CD14-positive monocyte (primary cell): ENCODE results near the gene ZNF598. TPM values are rescaled to one million over a fixed set of nuclear protein-coding genes. Genes with fewer than 3 reads are reported as not detected.

Source experiments
- DNase-seq, 3 donors: peaks; one replicate each; pipeline ENCODE4 v3.0.0-alpha.2; 2011 to 2022
- H2AFZ ChIP-seq: 2 replicates; pipeline ENCODE4 v1.6.0; 2012; ENCODE audit warnings: mild to moderate bottlenecking, low read depth, low read length, inconsistent platforms; ENCODE audit not compliant: insufficient read depth, poor library complexity, severe bottlenecking
- H3K27ac ChIP-seq, 2 donors: 1 replicate in 1 of 2; 2 replicates in 1 of 2; pipeline ENCODE4 v1.5.1; 2012 to 2013; ENCODE audit warnings: low read length in 2 of 2, control low read depth in 1 of 2, inconsistent platforms in 1 of 2, low read depth in 1 of 2, mild to moderate bottlenecking in 1 of 2
- H3K27me3 ChIP-seq, 2 donors: one replicate each; pipeline versions ENCODE4 v1.6.0 to v1.6.1; 2011 to 2013; ENCODE audit warnings: low read length in 2 of 2; ENCODE audit not compliant: control insufficient read depth in 2 of 2, insufficient read depth in 2 of 2
- H3K36me3 ChIP-seq, 2 donors: replicated peaks in 1 of 2; 1 replicate in 1 of 2; 2 replicates in 1 of 2; pipeline versions ENCODE4 v1.5.1 to v1.6.1; 2012 to 2013; ENCODE audit warnings: low read length in 2 of 2, control low read depth in 1 of 2, inconsistent platforms in 1 of 2, mild to moderate bottlenecking in 1 of 2; ENCODE audit not compliant: insufficient read depth in 2 of 2, control insufficient read depth in 1 of 2
- H3K4me1 ChIP-seq, 2 donors: 1 replicate in 1 of 2; 2 replicates in 1 of 2; pipeline versions ENCODE4 v1.5.1 to v1.6.1; 2012 to 2013; ENCODE audit warnings: low read length in 2 of 2, control low read depth in 1 of 2, inconsistent platforms in 1 of 2, mild to moderate bottlenecking in 1 of 2, moderate library complexity in 1 of 2; ENCODE audit not compliant: insufficient read depth in 2 of 2, control insufficient read depth in 1 of 2
- H3K4me2 ChIP-seq: replicated peaks from 2 replicates; pipeline ENCODE3; 2012; ENCODE audit warnings: low read length, moderate library complexity, mild to moderate bottlenecking; ENCODE audit not compliant: poor library complexity, severe bottlenecking; ENCODE audit errors: extremely low read depth
- H3K4me3 ChIP-seq, 3 experiments: fragments of 200-600 bp in 1 of 3; sonication (generic) in 1 of 3; replicated peaks in 1 of 3; 1 replicate in 2 of 3; 2 replicates in 1 of 3; pipeline ENCODE4 v1.5.1; 2011 to 2013; ENCODE audit warnings: low read length in 3 of 3, mild to moderate bottlenecking in 3 of 3, control low read depth in 2 of 3, low read depth in 2 of 3, inconsistent platforms in 1 of 3, moderate library complexity in 1 of 3
- H3K79me2 ChIP-seq: 2 replicates; pipeline ENCODE4 v1.6.0; 2012; ENCODE audit warnings: mild to moderate bottlenecking, control low read depth, inconsistent platforms, low read length, moderate library complexity; ENCODE audit not compliant: insufficient read depth
- H3K9ac ChIP-seq: 2 replicates; pipeline ENCODE4 v1.6.0; 2017; ENCODE audit warnings: low read length, mild to moderate bottlenecking; ENCODE audit not compliant: insufficient read depth, poor library complexity, severe bottlenecking
- H3K9me3 ChIP-seq, 2 donors: replicated peaks in 1 of 2; 1 replicate in 1 of 2; 2 replicates in 1 of 2; pipeline versions ENCODE4 v1.5.1 to v1.6.1; 2012 to 2013; ENCODE audit warnings: low read length in 2 of 2, control low read depth in 1 of 2; ENCODE audit not compliant: control insufficient read depth in 1 of 2, insufficient read depth in 1 of 2
- H4K20me1 ChIP-seq: 2 replicates; pipeline ENCODE4 v1.6.0; 2012; ENCODE audit warnings: mild to moderate bottlenecking, low read length, control low read depth, moderate library complexity; ENCODE audit not compliant: insufficient read depth
- H3K27ac Mint-ChIP-seq, 7 donors: one replicate each; pipeline ENCODE4 v1.8.0; 2020; ENCODE audit warnings: mild to moderate bottlenecking in 7 of 7, mixed read lengths in 7 of 7, moderate library complexity in 6 of 7, inconsistent platforms in 2 of 7
- H3K27me3 Mint-ChIP-seq, 3 donors: one replicate each; pipeline ENCODE4 v1.8.0; 2021 to 2022; ENCODE audit warnings: low read depth in 3 of 3, mild to moderate bottlenecking in 3 of 3, mixed read lengths in 3 of 3, moderate library complexity in 3 of 3, inconsistent platforms in 1 of 3
- H3K36me3 Mint-ChIP-seq, 2 donors: one replicate each; pipeline ENCODE4 v1.8.0; 2020; ENCODE audit warnings: mixed read lengths in 2 of 2, inconsistent platforms in 1 of 2, mild to moderate bottlenecking in 1 of 2
- H3K4me1 Mint-ChIP-seq: one replicate; pipeline ENCODE4 v1.8.0; 2020; ENCODE audit warnings: mild to moderate bottlenecking, mixed read lengths
- H3K4me3 Mint-ChIP-seq, 2 donors: one replicate each; pipeline ENCODE4 v1.8.0; 2020; ENCODE audit warnings: mild to moderate bottlenecking in 2 of 2, mixed read lengths in 2 of 2, moderate library complexity in 1 of 2
- H3K9me3 Mint-ChIP-seq, 7 donors: one replicate each; pipeline ENCODE4 v1.8.0; 2020 to 2022; ENCODE audit warnings: mixed read lengths in 7 of 7, mild to moderate bottlenecking in 6 of 7, moderate library complexity in 6 of 7, inconsistent platforms in 2 of 7
- CTCF ChIP-seq: fragments of 200-600 bp; IDR thresholded peaks from one replicate; pipeline ENCODE4 v1.8.0; 2022; ENCODE audit warnings: antibody characterized with exemption, mild to moderate bottlenecking
- WGBS: methylation state at CpG from one replicate; pipeline ENCODE4 v1.1.5; 2013; ENCODE audit warnings: missing lambda C conversion rate; ENCODE audit not compliant: insufficient coverage; 5-methylcytosine and 5-hydroxymethylcytosine counted together
- intact Hi-C, 2 donors: fragments of 100-400 bp; cut with micrococcal nuclease; formaldehyde crosslinking; loops; one replicate each; pipeline versions ENCODE4 v1.15.0 to v1.15.1; 2023
- polyA plus RNA-seq, 3 donors: library from polyadenylated mRNA; depleted of rRNA in 1 of 3; unstranded in 2 of 3; stranded (reverse) in 1 of 3; fragments of 300-500 nt in 2 of 3; fragments of >200 nt in 1 of 3; fragmentation: Illumina TruSeq in 2 of 3; gene quantifications; 1 replicate in 2 of 3; 2 replicates in 1 of 3; pipeline ENCODE4 v1.2.3, GENCODE V29; 2012 to 2021

The ZNF598 gene
- polyA plus RNA-seq, 3 donors = 1.4 to 42.1 (median 1.5) TPM

- Histone ChIP-seq H2AFZ (peak overlapping the region; percentile 90), H3K4me1 (peaks cover 20 to 28% of the 10 kb centered on the region in 2 donors), H3K27ac (peak overlapping the region in 1 of 2 donors; percentile 73), H3K4me3 (peak overlapping the region; percentile 52 to 87 (median 55)), H4K20me1 (peaks cover 4% of the 10 kb centered on the region), H3K36me3 (peaks cover 12 to 18% of the 10 kb centered on the region in 2 donors), H3K4me2 (peak overlapping the region; percentile 99), H3K9ac (peak overlapping the region; percentile 74), H3K27me3 (peaks cover 34 to 54% of the 10 kb centered on the region in 2 donors), H3K9me3 (peaks cover 0 to 24% of the 10 kb centered on the region in 2 donors), H3K79me2 (no peaks in the 10 kb centered on the region)
- TF ChIP-seq CTCF = no peak
- WGBS = 13% methylated on average over 55 of the region's 58 CpGs
- Mint-ChIP-seq H3K4me3 (peak overlapping the region; percentile 75 to 87), H3K27ac (peak overlapping the region in 3 of 7 donors; percentile 35 to 81 (median 70)), H3K27me3 (peaks cover 57 to 63% (median 59%) of the 10 kb centered on the region in 3 donors), H3K36me3 (peaks cover 30 to 35% of the 10 kb centered on the region in 2 donors), H3K4me1 (peaks cover 18% of the 10 kb centered on the region), H3K9me3 (peaks cover 0 to 19% (median 10%) of the 10 kb centered on the region in 7 donors)
- DNase-seq = no peak
- intact Hi-C loops = no loop called here
Measured at GRCh38 chr16:1984347-1985225, 25.0 kb downstream of the ZNF598 start.

DNA sequence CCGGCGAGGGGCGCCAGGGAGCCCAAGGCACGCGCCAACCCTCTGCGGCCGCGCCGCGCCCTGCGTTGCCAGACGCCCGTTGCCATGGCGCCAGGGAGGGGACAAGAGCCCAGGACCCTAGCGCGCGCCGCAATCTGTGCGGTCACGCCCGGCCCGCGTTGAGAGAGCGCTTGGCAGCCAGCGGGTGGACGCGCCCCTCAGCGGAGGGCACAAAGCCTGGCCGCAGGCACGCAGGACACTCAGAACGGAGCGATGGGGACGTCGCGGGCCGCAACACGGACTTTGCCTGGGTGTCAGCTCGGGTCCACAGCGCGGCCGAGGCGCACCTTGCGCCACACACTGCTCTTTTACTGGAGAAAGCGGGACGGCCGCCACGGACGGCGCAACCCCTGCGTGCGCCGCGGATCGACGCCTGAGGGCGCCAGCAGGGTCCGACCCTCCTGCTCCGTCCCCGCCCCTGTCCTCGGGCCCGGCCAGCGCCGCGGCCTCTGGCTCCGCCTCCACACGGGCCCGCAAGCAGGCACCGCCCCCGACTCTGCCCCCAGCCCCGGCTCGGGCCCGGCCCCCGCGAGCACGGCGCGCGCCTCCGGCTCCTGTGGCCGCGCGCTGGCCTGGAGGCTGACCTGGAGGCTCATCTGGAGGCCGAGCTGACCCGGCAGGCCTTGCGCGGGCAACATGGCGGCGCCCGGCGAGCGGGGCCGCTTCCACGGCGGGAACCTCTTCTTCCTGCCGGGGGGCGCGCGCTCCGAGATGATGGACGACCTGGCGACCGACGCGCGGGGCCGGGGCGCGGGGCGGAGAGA, 25.9 kb downstream of the ZNF598 start, which contains the start of gene GFER:
GFER (plus strand) TSS at position 650 of the 803 bp plus-strand sequence; CDS start at position 676, 26 bp downstream.
- H3K27me3 Mint-ChIP-seq = peaks cover 53 to 63% (median 55%) of the 10 kb centered on the region in 3 donors
- H3K4me3 Mint-ChIP-seq = peak within 1 kb of the TSS; percentile 75 to 89
- peak within 1 kb of the TSS; percentile 99 for H3K4me2 ChIP-seq
- intact Hi-C loops = no loop called here
- H2AFZ ChIP-seq = peak within 1 kb of the TSS; percentile 90
- H3K9ac ChIP-seq = peak within 1 kb of the TSS; percentile 74
- TF ChIP-seq CTCF = peak; percentile 57
- H4K20me1 ChIP-seq = peaks cover 6% of the 10 kb centered on the region
- peaks cover 18% of the 10 kb centered on the region for H3K4me1 Mint-ChIP-seq
- peaks cover 12 to 18% of the 10 kb centered on the region in 2 donors for H3K36me3 ChIP-seq
- DNase-seq = peak; percentile 84 to 86 (median 84)
- H3K27ac Mint-ChIP-seq = peak within 1 kb of the TSS in 4 of 7 donors; percentile 35 to 88 (median 80)
- H3K36me3 Mint-ChIP-seq = peaks cover 27 to 34% of the 10 kb centered on the region in 2 donors
- peaks cover 20 to 28% of the 10 kb centered on the region in 2 donors for H3K4me1 ChIP-seq
- peaks cover 0 to 12% (median 6%) of the 10 kb centered on the region in 7 donors for H3K9me3 Mint-ChIP-seq
- WGBS = under 1% methylated on average over 109 of the region's 109 CpGs
- peaks cover 0 to 18% of the 10 kb centered on the region in 2 donors for H3K9me3 ChIP-seq
- no peaks in the 10 kb centered on the region for H3K79me2 ChIP-seq
- H3K27ac ChIP-seq = peak within 1 kb of the TSS in 1 of 2 donors; percentile 73
- H3K4me3 ChIP-seq = peak within 1 kb of the TSS; percentile 52 to 87 (median 55)
- peaks cover 30 to 51% of the 10 kb centered on the region in 2 donors for H3K27me3 ChIP-seq
